22Rv1 (cell line): ENCODE results near the gene RAD50.

Experiments used
- H3K27ac ChIP-seq: fragments of 450-650 bp; 2 replicates; pipeline ENCODE4 v1.5.1; 2017
- ZFX ChIP-seq: fragments of 450-650 bp; IDR thresholded peaks from 2 replicates; pipeline ENCODE4 v1.6.1; 2017; ENCODE audit warnings: antibody characterized with exemption, borderline replicate concordance
- TF ChIP-seq, protein P1 (sequence below): fragments of 450-650 bp; IDR thresholded peaks from 2 replicates; pipeline ENCODE4 v1.5.1; 2017; ENCODE audit warnings: mild to moderate bottlenecking

The RAD50 gene

DNA sequence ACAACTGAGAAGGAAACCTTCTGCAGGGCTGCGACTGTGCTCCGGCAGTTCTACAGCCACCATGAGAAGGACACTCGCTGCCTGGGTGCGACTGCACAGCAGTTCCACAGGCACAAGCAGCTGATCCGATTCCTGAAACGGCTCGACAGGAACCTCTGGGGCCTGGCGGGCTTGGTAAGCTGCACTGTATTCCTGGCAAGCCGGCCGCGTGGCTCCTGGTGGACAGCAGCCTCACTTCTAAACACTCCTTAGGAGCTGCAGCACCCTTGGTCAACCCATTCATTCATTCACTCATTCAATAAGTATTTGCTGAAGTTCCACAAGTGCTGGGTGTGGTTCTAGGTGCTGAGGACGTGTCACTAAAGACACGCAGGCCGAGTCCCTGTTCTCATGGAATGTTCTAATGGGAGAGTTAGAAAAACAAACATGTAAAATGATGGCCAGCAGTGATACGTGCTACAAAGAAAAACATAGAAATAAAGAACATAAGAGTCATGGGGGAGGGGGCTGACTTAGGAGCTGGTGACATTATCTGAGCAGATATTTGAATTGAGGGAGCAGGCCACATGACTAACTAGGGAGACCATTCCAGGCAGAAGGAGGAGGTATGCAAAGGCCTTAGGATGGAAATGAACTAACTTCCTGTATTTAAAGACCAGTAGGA is 123.1 kb downstream of the RAD50 start:
- no peak overlapping the region for H3K27ac ChIP-seq
- TF ChIP-seq, protein P1, sequence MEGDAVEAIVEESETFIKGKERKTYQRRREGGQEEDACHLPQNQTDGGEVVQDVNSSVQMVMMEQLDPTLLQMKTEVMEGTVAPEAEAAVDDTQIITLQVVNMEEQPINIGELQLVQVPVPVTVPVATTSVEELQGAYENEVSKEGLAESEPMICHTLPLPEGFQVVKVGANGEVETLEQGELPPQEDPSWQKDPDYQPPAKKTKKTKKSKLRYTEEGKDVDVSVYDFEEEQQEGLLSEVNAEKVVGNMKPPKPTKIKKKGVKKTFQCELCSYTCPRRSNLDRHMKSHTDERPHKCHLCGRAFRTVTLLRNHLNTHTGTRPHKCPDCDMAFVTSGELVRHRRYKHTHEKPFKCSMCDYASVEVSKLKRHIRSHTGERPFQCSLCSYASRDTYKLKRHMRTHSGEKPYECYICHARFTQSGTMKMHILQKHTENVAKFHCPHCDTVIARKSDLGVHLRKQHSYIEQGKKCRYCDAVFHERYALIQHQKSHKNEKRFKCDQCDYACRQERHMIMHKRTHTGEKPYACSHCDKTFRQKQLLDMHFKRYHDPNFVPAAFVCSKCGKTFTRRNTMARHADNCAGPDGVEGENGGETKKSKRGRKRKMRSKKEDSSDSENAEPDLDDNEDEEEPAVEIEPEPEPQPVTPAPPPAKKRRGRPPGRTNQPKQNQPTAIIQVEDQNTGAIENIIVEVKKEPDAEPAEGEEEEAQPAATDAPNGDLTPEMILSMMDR, result no peak
- no peak for TF ChIP-seq ZFX

DNA sequence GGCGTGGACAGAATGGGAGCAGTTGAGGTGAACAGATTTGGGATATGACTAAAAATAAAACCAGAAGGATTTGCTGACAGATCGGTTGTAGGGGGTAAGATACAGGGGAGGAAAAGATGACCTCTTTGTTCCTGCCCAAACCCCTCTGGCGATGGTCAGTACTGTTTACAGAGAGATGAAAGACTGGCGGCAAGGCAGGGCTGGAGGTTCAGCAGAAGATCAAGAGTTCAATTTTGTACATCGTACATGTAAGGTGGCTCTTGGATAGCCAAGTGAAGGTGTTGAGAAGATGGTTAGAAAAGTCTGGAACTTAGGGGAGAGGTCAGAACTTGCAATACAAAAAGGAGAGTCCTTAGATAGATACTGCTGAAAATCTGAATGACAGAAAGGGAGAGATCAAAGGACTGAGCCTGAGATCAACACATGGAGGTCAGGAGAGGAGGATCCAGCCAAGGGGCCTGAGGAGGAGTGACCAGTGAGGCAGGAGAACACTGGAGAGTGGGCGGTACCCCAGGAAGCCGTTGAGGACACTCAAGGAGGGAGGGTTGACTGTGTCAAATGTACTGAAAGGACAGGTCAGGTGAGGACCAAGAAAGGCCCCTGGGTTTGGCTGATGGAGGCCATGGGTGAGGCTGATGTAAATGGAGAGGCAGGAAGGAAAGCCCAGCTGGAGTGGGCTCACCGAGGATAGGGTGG is 124.2 kb downstream of the RAD50 start:
- no peak overlapping the region for H3K27ac ChIP-seq

GRCh38 chr5:132681476-132681831 is 124.7 kb downstream of the RAD50 start:
- TF ChIP-seq, protein P1, result no peak
- no peak for TF ChIP-seq ZFX
- no peak overlapping the region for H3K27ac ChIP-seq

More for the DNA sequence above, 124.2 kb downstream of the RAD50 start:
- no peak for TF ChIP-seq ZFX
- TF ChIP-seq, protein P1, result no peak

DNA sequence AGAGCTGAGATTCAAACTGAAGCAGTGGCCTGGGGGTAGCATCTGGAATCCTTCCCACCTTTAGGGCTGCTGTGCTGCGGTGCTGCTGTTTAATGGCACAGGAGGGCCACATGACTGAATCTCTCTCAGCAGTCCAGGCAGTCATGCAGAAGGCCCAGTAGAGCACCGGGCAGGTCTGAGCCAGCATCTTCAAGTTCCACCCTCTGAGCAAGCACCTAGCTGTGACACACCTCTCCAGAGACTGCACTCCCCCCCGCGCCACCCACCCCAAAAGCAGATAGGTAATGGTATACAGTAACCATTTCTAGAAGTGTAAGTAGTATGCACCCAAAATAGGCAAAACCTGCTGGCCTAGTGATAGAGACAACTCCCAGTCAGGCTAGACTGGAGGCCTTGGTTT is 125.2 kb downstream of the RAD50 start:
- TF ChIP-seq, protein P1, result no peak
- TF ChIP-seq ZFX, result no peak
- no peak overlapping the region for H3K27ac ChIP-seq

DNA sequence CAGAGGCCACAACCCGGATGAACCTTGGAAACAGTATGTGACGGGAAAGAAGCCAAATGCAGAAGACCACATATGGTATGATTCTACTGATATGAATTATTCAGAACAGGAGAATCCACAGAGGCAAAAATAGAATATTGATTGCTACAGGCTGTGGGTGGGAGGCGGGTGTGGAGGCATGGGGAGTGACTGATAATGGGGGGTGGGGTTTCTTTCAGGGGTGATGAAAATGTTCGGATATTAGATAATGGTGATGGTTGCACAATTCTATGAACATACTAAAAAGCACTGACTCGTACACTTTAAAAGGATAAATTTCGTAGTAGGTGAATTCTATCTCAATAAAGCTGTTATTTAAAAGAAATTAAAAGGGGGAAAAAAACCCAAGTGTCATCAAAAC is 127.7 kb downstream of the RAD50 start:
- TF ChIP-seq, protein P1, result no peak
- TF ChIP-seq ZFX, result no peak

GRCh38 chr5:132684922-132685720 is 128.3 kb downstream of the RAD50 start:
- H3K27ac ChIP-seq, result no peak overlapping the region
- TF ChIP-seq ZFX, result no peak
- TF ChIP-seq, protein P1, result no peak

More for the DNA sequence above, 127.7 kb downstream of the RAD50 start:
- no peak overlapping the region for H3K27ac ChIP-seq

DNA sequence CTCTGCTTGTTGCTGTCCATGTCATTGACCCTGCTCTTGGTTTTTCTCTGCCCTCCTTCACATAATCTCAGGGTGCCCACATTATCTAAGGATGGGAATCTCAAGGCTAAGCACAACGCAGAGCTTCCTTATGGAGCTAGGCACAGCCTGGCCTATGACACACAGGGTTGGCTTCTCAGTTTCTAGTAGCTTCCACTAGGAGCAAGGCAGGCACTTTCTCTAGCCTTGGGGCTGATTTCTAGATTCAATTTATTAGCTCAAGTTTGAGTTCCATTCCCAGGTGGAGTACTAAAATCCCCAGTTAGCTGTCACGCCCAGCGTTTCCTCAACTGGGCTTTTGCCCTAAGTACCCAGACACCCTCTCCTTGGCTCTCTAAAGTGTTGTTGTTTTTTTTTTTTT is 129.4 kb downstream of the RAD50 start:
- H3K27ac ChIP-seq, result no peak overlapping the region
- TF ChIP-seq, protein P1, result no peak
- TF ChIP-seq ZFX, result no peak
